ENCODE measurements around the gene GALNT17.

Gene GALNT17

GRCh38 chr7:71334541-71334940 is 202.6 kb downstream of the GALNT17 start:
- TF ChIP-seq CTCF (conservative IDR thresholded peaks at IDR 0.05): no peak
- H3K27ac ChIP-seq: no peak overlapping the region

GRCh38 chr7:71338866-71339265 is 206.9 kb downstream of the GALNT17 start:
- no peak for TF ChIP-seq CTCF (conservative IDR thresholded peaks at IDR 0.05)
- no peak overlapping the region for H3K27ac ChIP-seq

- no peak overlapping the region for H3K27ac ChIP-seq
- TF ChIP-seq CTCF (conservative IDR thresholded peaks at IDR 0.05): no peak
These were observed 208.0 kb downstream of the GALNT17 start for GRCh38 chr7:71339924-71340323.

- TF ChIP-seq CTCF (conservative IDR thresholded peaks at IDR 0.05): no peak
- H3K27ac ChIP-seq: no peak overlapping the region
These were observed 210.3 kb downstream of the GALNT17 start for GRCh38 chr7:71342202-71342601.

- H3K27ac ChIP-seq: no peak overlapping the region
- TF ChIP-seq CTCF (conservative IDR thresholded peaks at IDR 0.05): no peak
These were observed 211.1 kb downstream of the GALNT17 start for GRCh38 chr7:71343039-71343438.

- TF ChIP-seq CTCF (conservative IDR thresholded peaks at IDR 0.05): no peak
- H3K27ac ChIP-seq: no peak overlapping the region
These were observed 211.9 kb downstream of the GALNT17 start for GRCh38 chr7:71343892-71344291.

- no peak for TF ChIP-seq CTCF (conservative IDR thresholded peaks at IDR 0.05)
- no peak overlapping the region for H3K27ac ChIP-seq
These were observed 213.4 kb downstream of the GALNT17 start for GRCh38 chr7:71345117-71345884.
